Keratinocyte (primary cell): ENCODE measurements around the gene ARHGEF28. TPM values are rescaled to one million over a fixed set of nuclear protein-coding genes. Genes with fewer than 3 reads are reported as not detected.

Source experiments
- DNase-seq: peaks from one replicate; pipeline ENCODE4 v3.0.0-alpha.2; 2011; ENCODE audit warnings: low read depth, missing footprints, low spot score
- FAIRE-seq: peaks from 2 replicates; lab custom pipeline; 2011; peaks lifted over from hg19 to GRCh38; lab: Jason Lieb, UNC
- H2AFZ ChIP-seq: 2 replicates; pipeline ENCODE4 v1.6.0; 2012; ENCODE audit warnings: low read length, control low read depth, inconsistent platforms; ENCODE audit not compliant: control insufficient read depth
- H3K27ac ChIP-seq: 2 replicates; pipeline ENCODE4 v1.5.1; 2011; ENCODE audit warnings: low read length; ENCODE audit not compliant: control insufficient read depth, insufficient read depth
- H3K27me3 ChIP-seq: 3 replicates; pipeline ENCODE4 v1.6.0; 2011; ENCODE audit warnings: low read length; ENCODE audit not compliant: control insufficient read depth, insufficient read depth; ENCODE audit errors: extremely low read depth
- H3K36me3 ChIP-seq, 2 experiments: 2 replicates in 1 of 2; 3 replicates in 1 of 2; pipeline ENCODE4 v1.5.1; 2011; ENCODE audit warnings: low read length in 2 of 2, mild to moderate bottlenecking in 1 of 2; ENCODE audit not compliant: control insufficient read depth in 2 of 2, insufficient read depth in 2 of 2; ENCODE audit errors: extremely low read depth in 1 of 2
- H3K4me1 ChIP-seq: 3 replicates; pipeline ENCODE4 v1.5.1; 2011; ENCODE audit warnings: low read length; ENCODE audit not compliant: control insufficient read depth, insufficient read depth; ENCODE audit errors: extremely low read depth
- H3K4me2 ChIP-seq: 3 replicates; pipeline ENCODE4 v1.6.0; 2011; ENCODE audit warnings: low read depth, low read length; ENCODE audit not compliant: control insufficient read depth, insufficient read depth; ENCODE audit errors: extremely low read depth
- H3K4me3 ChIP-seq, 3 experiments: fragments of 200-600 bp in 1 of 3; sonication (generic) in 1 of 3; 2 replicates in 2 of 3; 3 replicates in 1 of 3; pipeline ENCODE4 v1.5.1; 2011 to 2016; ENCODE audit warnings: low read length in 3 of 3, mild to moderate bottlenecking in 3 of 3, control low read depth in 2 of 3, inconsistent platforms in 1 of 3, low read depth in 1 of 3, mixed read lengths in 1 of 3, mixed run types in 1 of 3, moderate library complexity in 1 of 3; ENCODE audit not compliant: control insufficient read depth in 2 of 3, insufficient read depth in 2 of 3; ENCODE audit errors: extremely low read depth in 1 of 3
- H3K79me2 ChIP-seq: 2 replicates; pipeline ENCODE4 v1.6.0; 2012; ENCODE audit warnings: low read length; ENCODE audit not compliant: control insufficient read depth, insufficient read depth
- H3K9ac ChIP-seq: 3 replicates; pipeline ENCODE4 v1.6.0; 2011; ENCODE audit warnings: low read length; ENCODE audit not compliant: control insufficient read depth, insufficient read depth; ENCODE audit errors: extremely low read depth
- H3K9me1 ChIP-seq: 3 replicates; pipeline ENCODE4 v1.6.0; 2011; ENCODE audit warnings: low read length; ENCODE audit not compliant: control insufficient read depth, insufficient read depth; ENCODE audit errors: extremely low read depth
- H3K9me3 ChIP-seq: 2 replicates; pipeline ENCODE4 v1.5.1; 2012; ENCODE audit warnings: low read depth, low read length; ENCODE audit not compliant: control insufficient read depth
- H4K20me1 ChIP-seq: 3 replicates; pipeline ENCODE4 v1.6.0; 2011; ENCODE audit warnings: low read length; ENCODE audit not compliant: control insufficient read depth, insufficient read depth; ENCODE audit errors: extremely low read depth
- EZH2 ChIP-seq: IDR thresholded peaks from one replicate; pipeline ENCODE4 v1.6.1; 2012; ENCODE audit warnings: inconsistent platforms, mild to moderate bottlenecking, low read length, moderate library complexity
- dilution Hi-C: fragments of 300-500 bp; cut with MboI; formaldehyde crosslinking; loops from one replicate; pipeline ENCODE4 v1.7.0; 2020; ENCODE audit warnings: low sequenced_read_pairs; ENCODE audit not compliant: extremely low pct_ligation_motif_present
- polyA plus RNA-seq, 5 experiments: library from polyadenylated mRNA; depleted of rRNA in 3 of 5; stranded (reverse) in 3 of 5; stranded (forward) in 1 of 5; unstranded in 1 of 5; fragments of >200 nt; gene quantifications; 1 replicate in 1 of 5; 2 replicates in 3 of 5; 3 replicates in 1 of 5; pipeline versions ENCODE4 v1.2.1 to v1.2.3, GENCODE V29; 2011 to 2012; ENCODE audit warnings: missing spikeins in 2 of 5, low read depth in 1 of 5, low replicate concordance in 1 of 5
- TF ChIP-seq, protein P1 (sequence below), 3 experiments: IDR thresholded peaks in 1 of 3; conservative IDR thresholded peaks in 1 of 3; optimal IDR thresholded peaks in 1 of 3; 2 replicates in 2 of 3; 3 replicates in 1 of 3; pipeline versions ENCODE3 to v1.5.1; 2011; ENCODE audit warnings: low read length in 3 of 3, mild to moderate bottlenecking in 3 of 3, moderate library complexity in 2 of 3, control low read depth in 1 of 3, inconsistent platforms in 1 of 3; ENCODE audit not compliant: insufficient read depth in 2 of 3; ENCODE audit errors: extremely low read depth in 1 of 3

The ARHGEF28 gene
- polyA plus RNA-seq, 1 donor (not counting 4 experiments of a cell fraction or from before 2014, with no cell fraction given) = 31.6 TPM

DNA sequence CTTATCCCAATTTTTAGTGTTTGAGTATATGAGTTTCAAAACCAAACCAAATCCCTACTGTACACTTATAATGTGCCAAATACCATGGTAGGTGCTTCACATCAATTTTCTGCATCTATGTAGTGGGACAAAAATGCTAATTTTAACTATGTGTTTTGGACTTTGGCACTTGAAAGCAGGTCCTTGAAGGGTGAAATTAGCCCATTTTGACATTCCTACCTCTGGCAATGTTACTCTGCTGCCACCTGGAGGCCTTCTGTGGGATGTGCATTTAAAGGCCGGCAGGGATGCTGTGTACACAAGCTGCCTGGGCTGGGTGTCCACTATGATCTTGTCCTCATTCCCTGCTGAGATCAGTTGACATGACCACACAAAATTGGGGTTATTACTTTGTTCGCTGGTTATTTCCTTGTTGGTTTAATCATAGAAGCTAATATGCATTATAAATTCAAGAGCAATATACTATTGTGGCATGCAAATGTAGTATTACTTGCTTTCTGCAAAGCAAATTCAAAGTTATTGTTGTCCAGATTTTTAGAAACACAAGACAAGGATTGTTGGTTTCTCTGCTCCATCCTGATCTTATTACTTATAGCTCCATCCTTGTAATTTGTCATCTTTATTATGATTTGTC, 166.8 kb downstream of the ARHGEF28 start:
- no peaks in the 10 kb centered on the region for H3K9me1 ChIP-seq
- peaks cover 12 to 15% of the 10 kb centered on the region in 2 experiments for H3K36me3 ChIP-seq
- no peak overlapping the region for H2AFZ ChIP-seq
- H3K79me2 ChIP-seq = peaks cover 7% of the 10 kb centered on the region
- dilution Hi-C loops = no loop called here
- H3K9ac ChIP-seq = no peak overlapping the region
- H4K20me1 ChIP-seq = no peaks in the 10 kb centered on the region
- peak; percentile 41 for DNase-seq
- TF ChIP-seq EZH2 = no peak
- TF ChIP-seq, protein P1, sequence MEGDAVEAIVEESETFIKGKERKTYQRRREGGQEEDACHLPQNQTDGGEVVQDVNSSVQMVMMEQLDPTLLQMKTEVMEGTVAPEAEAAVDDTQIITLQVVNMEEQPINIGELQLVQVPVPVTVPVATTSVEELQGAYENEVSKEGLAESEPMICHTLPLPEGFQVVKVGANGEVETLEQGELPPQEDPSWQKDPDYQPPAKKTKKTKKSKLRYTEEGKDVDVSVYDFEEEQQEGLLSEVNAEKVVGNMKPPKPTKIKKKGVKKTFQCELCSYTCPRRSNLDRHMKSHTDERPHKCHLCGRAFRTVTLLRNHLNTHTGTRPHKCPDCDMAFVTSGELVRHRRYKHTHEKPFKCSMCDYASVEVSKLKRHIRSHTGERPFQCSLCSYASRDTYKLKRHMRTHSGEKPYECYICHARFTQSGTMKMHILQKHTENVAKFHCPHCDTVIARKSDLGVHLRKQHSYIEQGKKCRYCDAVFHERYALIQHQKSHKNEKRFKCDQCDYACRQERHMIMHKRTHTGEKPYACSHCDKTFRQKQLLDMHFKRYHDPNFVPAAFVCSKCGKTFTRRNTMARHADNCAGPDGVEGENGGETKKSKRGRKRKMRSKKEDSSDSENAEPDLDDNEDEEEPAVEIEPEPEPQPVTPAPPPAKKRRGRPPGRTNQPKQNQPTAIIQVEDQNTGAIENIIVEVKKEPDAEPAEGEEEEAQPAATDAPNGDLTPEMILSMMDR (optimal IDR thresholded peaks at IDR 0.05 in 1 of 3, IDR thresholded peaks at IDR 0.05 in 1 of 3, conservative IDR thresholded peaks at IDR 0.05 in 1 of 3; ENCODE audit: extremely low read depth in 1 of 3, insufficient read depth in 2 of 3, low read length in 3 of 3) = peak; percentile 87 to 98 (median 93)
- no peak overlapping the region for H3K27ac ChIP-seq
- no peak overlapping the region for H3K4me2 ChIP-seq
- no peaks in the 10 kb centered on the region for H3K27me3 ChIP-seq
- H3K9me3 ChIP-seq = no peaks in the 10 kb centered on the region
- peaks cover 14% of the 10 kb centered on the region for H3K4me1 ChIP-seq
- H3K4me3 ChIP-seq = no peak overlapping the region
- peak; percentile 78 for FAIRE-seq

DNA sequence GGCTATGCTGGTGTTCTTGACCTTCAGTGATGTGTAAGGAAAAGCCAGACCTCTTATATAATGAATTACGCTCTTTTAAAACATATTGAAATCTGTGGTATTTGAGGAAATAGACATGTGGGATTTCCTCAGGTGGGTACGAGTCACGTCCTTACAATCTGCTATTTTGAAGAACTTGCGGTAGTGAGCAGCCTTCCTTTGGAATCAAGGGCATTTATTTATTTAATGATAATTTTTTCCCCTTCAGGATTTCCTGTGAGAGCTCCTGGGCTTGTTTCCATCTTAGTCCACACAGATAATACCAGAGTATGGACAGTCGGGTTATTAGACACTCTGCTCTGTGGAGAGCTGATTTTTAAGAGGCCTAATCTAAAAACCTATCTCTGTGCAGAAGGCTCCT, 167.9 kb downstream of the ARHGEF28 start:
- Histone ChIP-seq H3K36me3 (peaks cover 16 to 19% of the 10 kb centered on the region in 2 experiments), H3K4me2 (no peak overlapping the region), H3K9me1 (no peaks in the 10 kb centered on the region), H3K4me1 (peaks cover 16% of the 10 kb centered on the region), H2AFZ (no peak overlapping the region), H3K79me2 (peaks cover 7% of the 10 kb centered on the region), H3K9me3 (no peaks in the 10 kb centered on the region), H3K27ac (no peak overlapping the region), H4K20me1 (no peaks in the 10 kb centered on the region), H3K9ac (no peak overlapping the region), H3K27me3 (no peaks in the 10 kb centered on the region), H3K4me3 (no peak overlapping the region)
- dilution Hi-C loops = no loop called here
- DNase-seq (no peak), FAIRE-seq (no peak)
- TF ChIP-seq, protein P1 (optimal IDR thresholded peaks at IDR 0.05 in 1 of 3, IDR thresholded peaks at IDR 0.05 in 1 of 3, conservative IDR thresholded peaks at IDR 0.05 in 1 of 3; ENCODE audit: extremely low read depth in 1 of 3, insufficient read depth in 2 of 3, low read length in 3 of 3) = no peak
- TF ChIP-seq EZH2 = no peak
